GM18517 (cell line): Measurements from ENCODE around the gene ZNF664.

ENCODE experiments used
- ATAC-seq: cut with Tn5 transposase; IDR thresholded peaks from one replicate; pipeline ENCODE4 v1.9.1; 2021; ENCODE audit warnings: mild to moderate bottlenecking, moderate library complexity; ENCODE audit not compliant: unreplicated experiment

Gene ZNF664

DNA sequence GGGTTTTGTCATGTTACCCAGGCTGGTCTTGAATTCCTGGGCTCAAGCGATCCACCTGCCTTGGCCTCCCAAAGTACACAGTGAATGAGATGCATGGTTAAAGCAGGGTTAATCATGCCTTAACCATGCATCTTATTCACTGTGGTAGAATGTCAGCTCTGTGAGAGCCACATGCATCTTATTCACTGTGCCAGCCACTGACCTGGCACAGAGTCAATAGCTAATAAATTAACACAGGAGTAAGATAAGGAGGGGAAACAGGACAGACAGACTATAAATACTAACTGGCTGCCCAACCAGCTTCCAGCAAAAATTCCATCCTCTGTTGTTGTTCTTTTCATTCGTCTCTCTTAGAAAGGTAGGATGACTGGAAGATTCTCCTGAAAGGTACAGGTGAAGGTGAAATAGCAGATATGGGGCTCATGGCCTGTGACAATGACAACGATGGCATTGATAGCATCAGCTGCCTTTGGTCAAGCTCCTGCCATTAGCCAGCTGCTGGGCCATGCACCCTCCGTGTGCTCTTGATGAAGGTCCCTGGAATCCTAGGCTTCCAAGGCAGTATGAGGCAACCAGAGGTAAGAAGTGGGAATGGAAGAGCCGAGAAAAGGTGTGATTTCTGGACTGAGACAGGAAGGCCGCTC lies 76.6 kb downstream of the ZNF664 start:
- ATAC-seq, result no peak

DNA sequence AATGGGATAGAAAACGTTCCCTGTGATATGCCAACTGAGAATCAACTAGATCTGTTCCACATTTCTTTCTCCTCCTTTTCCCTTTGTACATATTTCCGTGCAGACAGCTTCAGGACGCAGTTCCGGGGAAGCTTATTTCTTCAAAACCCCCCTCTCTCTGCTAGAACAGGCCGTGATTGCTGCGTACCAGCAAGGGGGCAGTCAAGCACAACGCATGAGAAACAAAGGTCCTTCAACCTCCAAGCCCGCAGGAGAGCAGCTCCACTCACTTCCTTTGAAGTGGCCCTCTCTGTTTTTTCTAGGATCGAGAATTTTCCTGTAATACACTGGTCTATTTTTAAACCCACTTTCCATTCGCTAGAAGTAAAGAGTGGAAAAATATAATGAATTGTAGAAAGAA lies 80.8 kb downstream of the ZNF664 start:
- no peak for ATAC-seq

- ATAC-seq, result no peak
These were observed 82.1 kb downstream of the ZNF664 start for GRCh38 chr12:124055066-124055465.

DNA sequence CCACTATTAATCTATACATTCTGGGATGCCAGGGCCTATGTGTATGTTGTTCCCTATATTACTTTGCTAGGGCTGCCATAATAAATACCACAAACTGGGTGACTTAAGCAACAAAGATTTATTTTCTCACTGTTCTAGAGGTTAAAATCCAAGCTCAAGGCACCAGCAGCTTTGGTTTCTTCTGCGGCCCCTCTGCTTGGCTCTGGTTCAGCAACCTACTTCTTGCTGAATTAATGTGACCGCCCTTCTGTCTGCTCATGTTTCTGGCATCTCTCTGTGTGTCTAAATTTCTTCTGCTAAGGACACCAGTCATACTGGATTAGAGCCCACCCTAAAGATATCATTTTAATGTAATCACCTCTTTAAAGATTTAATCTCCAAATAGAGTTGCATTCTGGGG lies 84.7 kb downstream of the ZNF664 start:
- no peak for ATAC-seq

GRCh38 chr12:124059752-124060151 lies 86.7 kb downstream of the ZNF664 start:
- ATAC-seq, result no peak
